ENCODE measurements around the gene IGFALS. TPM values are rescaled to one million over a fixed set of nuclear protein-coding genes. Genes with fewer than 3 reads are reported as not detected.

Gene IGFALS
- polyA plus RNA-seq, 1 donor from 2014 or later, result 1.2 TPM

GRCh38 chr16:1794221-1794871 is 841 bp upstream of the IGFALS start:
- Histone ChIP-seq H3K9me3 (ENCODE audit: low read length) (no peaks in the 10 kb centered on the region), H3F3A (ENCODE audit: insufficient read depth, low read length, poor library complexity, severe bottlenecking) (no peaks in the 10 kb centered on the region), H3K9ac (ENCODE audit: low read length) (no peak overlapping the region), H3K27ac (ENCODE audit: low read length) (no peak overlapping the region), H3K4me3 (ENCODE audit: low read length) (no peak overlapping the region), H3K9me2 (ENCODE audit: insufficient read depth, low read length) (no peaks in the 10 kb centered on the region), H3K27me3 (ENCODE audit: insufficient read depth, low read depth, low read length) (no peaks in the 10 kb centered on the region), H2AFZ (ENCODE audit: low read depth, low read length) (no peak overlapping the region), H3K79me2 (replicated peaks; ENCODE audit: insufficient read depth, low read length) (no peaks in the 10 kb centered on the region), H4K20me1 (ENCODE audit: insufficient read depth) (no peaks in the 10 kb centered on the region), H3K36me3 (ENCODE audit: insufficient read depth, low read length) (no peaks in the 10 kb centered on the region), H3K4me2 (ENCODE audit: low read length) (no peak overlapping the region)
- TF ChIP-seq, protein P1, sequence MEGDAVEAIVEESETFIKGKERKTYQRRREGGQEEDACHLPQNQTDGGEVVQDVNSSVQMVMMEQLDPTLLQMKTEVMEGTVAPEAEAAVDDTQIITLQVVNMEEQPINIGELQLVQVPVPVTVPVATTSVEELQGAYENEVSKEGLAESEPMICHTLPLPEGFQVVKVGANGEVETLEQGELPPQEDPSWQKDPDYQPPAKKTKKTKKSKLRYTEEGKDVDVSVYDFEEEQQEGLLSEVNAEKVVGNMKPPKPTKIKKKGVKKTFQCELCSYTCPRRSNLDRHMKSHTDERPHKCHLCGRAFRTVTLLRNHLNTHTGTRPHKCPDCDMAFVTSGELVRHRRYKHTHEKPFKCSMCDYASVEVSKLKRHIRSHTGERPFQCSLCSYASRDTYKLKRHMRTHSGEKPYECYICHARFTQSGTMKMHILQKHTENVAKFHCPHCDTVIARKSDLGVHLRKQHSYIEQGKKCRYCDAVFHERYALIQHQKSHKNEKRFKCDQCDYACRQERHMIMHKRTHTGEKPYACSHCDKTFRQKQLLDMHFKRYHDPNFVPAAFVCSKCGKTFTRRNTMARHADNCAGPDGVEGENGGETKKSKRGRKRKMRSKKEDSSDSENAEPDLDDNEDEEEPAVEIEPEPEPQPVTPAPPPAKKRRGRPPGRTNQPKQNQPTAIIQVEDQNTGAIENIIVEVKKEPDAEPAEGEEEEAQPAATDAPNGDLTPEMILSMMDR (IDR thresholded peaks at IDR 0.05; ENCODE audit: poor library complexity, severe bottlenecking), result no peak
- TF ChIP-seq TAF1 (IDR thresholded peaks at IDR 0.05; ENCODE audit: low read depth), result no peak
- no peak for TF ChIP-seq EP300 (conservative IDR thresholded peaks at IDR 0.05; ENCODE audit: poor library complexity, severe bottlenecking)

GRCh38 chr16:1792836-1793577 is 498 bp downstream of the IGFALS start:
- no peaks in the 10 kb centered on the region for H3K9me3 ChIP-seq (ENCODE audit: low read length)
- H3K79me2 ChIP-seq (replicated peaks; ENCODE audit: insufficient read depth, low read length), result no peaks in the 10 kb centered on the region
- H3K36me3 ChIP-seq (ENCODE audit: insufficient read depth, low read length), result no peaks in the 10 kb centered on the region
- H2AFZ ChIP-seq (ENCODE audit: low read depth, low read length), result no peak overlapping the region
- no peaks in the 10 kb centered on the region for H3F3A ChIP-seq (ENCODE audit: insufficient read depth, low read length, poor library complexity, severe bottlenecking)
- H3K4me3 ChIP-seq (ENCODE audit: low read length), result no peak overlapping the region
- no peak overlapping the region for H3K9ac ChIP-seq (ENCODE audit: low read length)
- no peak for TF ChIP-seq SMC3 (conservative IDR thresholded peaks at IDR 0.05; ENCODE audit: poor library complexity)
- no peak for TF ChIP-seq MXI1 (conservative IDR thresholded peaks at IDR 0.05; ENCODE audit: poor library complexity, severe bottlenecking)
- no peak for TF ChIP-seq TAF1 (IDR thresholded peaks at IDR 0.05; ENCODE audit: low read depth)
- TF ChIP-seq RAD21 (conservative IDR thresholded peaks at IDR 0.05), result no peak
- no peak overlapping the region for H3K27ac ChIP-seq (ENCODE audit: low read length)
- H4K20me1 ChIP-seq (ENCODE audit: insufficient read depth), result no peaks in the 10 kb centered on the region
- no peaks in the 10 kb centered on the region for H3K27me3 ChIP-seq (ENCODE audit: insufficient read depth, low read depth, low read length)
- no peak overlapping the region for H3K4me2 ChIP-seq (ENCODE audit: low read length)
- no peaks in the 10 kb centered on the region for H3K9me2 ChIP-seq (ENCODE audit: insufficient read depth, low read length)

DNA sequence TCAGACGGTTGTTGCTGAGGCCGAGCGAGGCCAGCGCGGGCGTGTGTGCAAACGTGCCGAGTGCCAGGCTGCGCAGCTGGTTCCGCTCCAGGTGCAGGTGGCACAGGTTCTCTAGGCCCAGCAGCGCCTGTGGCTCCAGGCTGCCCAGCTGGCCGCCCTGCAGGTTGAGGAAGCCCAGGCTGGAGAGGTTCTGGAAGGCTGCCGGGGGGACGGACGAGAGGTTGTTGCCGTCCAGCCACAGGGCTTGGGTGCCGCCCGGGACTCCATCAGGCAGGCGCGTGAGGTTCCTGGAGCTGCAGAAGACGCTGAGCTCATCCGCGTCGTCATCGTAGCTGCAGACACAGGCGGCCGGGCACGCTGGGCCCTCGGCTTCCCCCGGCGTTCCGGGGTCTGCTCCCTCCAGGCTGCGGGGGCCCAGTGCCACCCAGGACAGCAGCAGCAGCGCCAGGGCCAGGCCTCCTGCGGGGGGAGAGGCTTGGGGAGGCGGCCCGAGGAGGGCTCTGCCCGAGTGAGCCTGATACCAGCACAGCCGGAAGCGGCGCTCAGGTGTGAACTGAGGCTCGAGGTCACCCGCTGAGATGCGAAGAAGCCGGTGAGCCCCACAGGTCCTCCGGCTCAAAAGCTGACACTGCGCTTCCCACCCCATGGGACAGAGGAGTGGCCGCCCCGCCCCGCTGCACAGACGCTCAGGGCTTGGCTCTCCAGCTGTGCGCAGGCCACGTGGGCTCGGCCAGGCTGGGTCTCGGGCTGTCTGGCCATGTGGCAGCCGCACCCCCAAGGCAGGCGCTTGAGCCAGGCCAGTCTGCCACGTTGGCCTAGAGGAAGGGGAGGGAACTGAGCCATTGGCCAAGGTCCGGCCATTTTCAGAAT is 1.3 kb downstream of the IGFALS start:
- H3K9ac ChIP-seq (ENCODE audit: low read length), result no peak overlapping the region
- no peak overlapping the region for H2AFZ ChIP-seq (ENCODE audit: low read depth, low read length)
- H3K9me2 ChIP-seq (ENCODE audit: insufficient read depth, low read length), result no peaks in the 10 kb centered on the region
- no peaks in the 10 kb centered on the region for H3K79me2 ChIP-seq (replicated peaks; ENCODE audit: insufficient read depth, low read length)
- no peaks in the 10 kb centered on the region for H4K20me1 ChIP-seq (ENCODE audit: insufficient read depth)
- H3K4me2 ChIP-seq (ENCODE audit: low read length), result no peak overlapping the region
- TF ChIP-seq MXI1 (conservative IDR thresholded peaks at IDR 0.05; ENCODE audit: poor library complexity, severe bottlenecking) (no peak), EZH2 (IDR thresholded peaks at IDR 0.05; ENCODE audit: borderline replicate concordance, insufficient read depth, low read length, poor library complexity, severe bottlenecking) (no peak), EP300 (conservative IDR thresholded peaks at IDR 0.05; ENCODE audit: poor library complexity, severe bottlenecking) (no peak)
- no peaks in the 10 kb centered on the region for H3K27me3 ChIP-seq (ENCODE audit: insufficient read depth, low read depth, low read length)
- H3K4me3 ChIP-seq (ENCODE audit: low read length), result no peak overlapping the region
- no peaks in the 10 kb centered on the region for H3K9me3 ChIP-seq (ENCODE audit: low read length)
- H3K27ac ChIP-seq (ENCODE audit: low read length), result no peak overlapping the region
- H3K36me3 ChIP-seq (ENCODE audit: insufficient read depth, low read length), result no peaks in the 10 kb centered on the region
- no peaks in the 10 kb centered on the region for H3F3A ChIP-seq (ENCODE audit: insufficient read depth, low read length, poor library complexity, severe bottlenecking)

Measured in neural cell (in vitro differentiated cells).